Fibroblast of pulmonary artery (primary cell): ENCODE results near the gene GZF1.

Source experiments
- DNase-seq: peaks from one replicate; pipeline ENCODE4 v3.0.0-alpha.2; 2010; ENCODE audit warnings: low read depth
- H3K4me3 ChIP-seq: replicated peaks from 2 replicates; pipeline ENCODE4 v1.5.1; 2011; ENCODE audit warnings: low read depth, mild to moderate bottlenecking, control low read depth, low read length, moderate library complexity
- CTCF ChIP-seq: IDR thresholded peaks from 2 replicates; pipeline ENCODE4 v1.5.1; 2011; ENCODE audit warnings: mild to moderate bottlenecking, control low read depth, low read length, inconsistent platforms; ENCODE audit errors: missing control alignments

Gene GZF1

GRCh38 chr20:23367770-23368169 is 5.8 kb downstream of the GZF1 start:
- H3K4me3 ChIP-seq, result no peak overlapping the region
- TF ChIP-seq CTCF, result no peak
- DNase-seq, result no peak

GRCh38 chr20:23368316-23369071 is 6.5 kb downstream of the GZF1 start:
- peak; percentile 43 for DNase-seq
- H3K4me3 ChIP-seq, result no peak overlapping the region
- TF ChIP-seq CTCF, result no peak

- H3K4me3 ChIP-seq, result no peak overlapping the region
- no peak for DNase-seq
- TF ChIP-seq CTCF, result no peak
Measured at GRCh38 chr20:23369072-23369823, 7.3 kb downstream of the GZF1 start.

- TF ChIP-seq CTCF, result no peak
- H3K4me3 ChIP-seq, result no peak overlapping the region
- DNase-seq, result no peak
Measured at GRCh38 chr20:23370274-23370673, 8.3 kb downstream of the GZF1 start.

GRCh38 chr20:23370873-23371272 is 8.9 kb downstream of the GZF1 start:
- TF ChIP-seq CTCF, result no peak
- no peak overlapping the region for H3K4me3 ChIP-seq
- no peak for DNase-seq

- no peak for DNase-seq
- no peak for TF ChIP-seq CTCF
- H3K4me3 ChIP-seq, result no peak overlapping the region
Measured at GRCh38 chr20:23371496-23371895, 9.5 kb downstream of the GZF1 start.
